Skin epidermis (tissue), 12 donors: ENCODE results near the gene DAPP1.
"Not testable (repeated sequence)": the region's sequence is repeated elsewhere in the genome, so short reads cannot be mapped to it uniquely, and the experiment has no call there.

Experiments used
- H3K27ac ChIP-seq, 21 experiments: fragments of 200-600 bp; sonication (generic) in 11 of 21; one replicate each; pipeline ENCODE4 v1.5.0; 2020; ENCODE audit warnings: mild to moderate bottlenecking in 3 of 21, inconsistent platforms in 2 of 21, moderate library complexity in 2 of 21
- H3K4me3 ChIP-seq, 7 experiments: fragments of 200-600 bp; sonication (generic) in 2 of 7; one replicate each; pipeline ENCODE4 v1.5.0; 2020; ENCODE audit warnings: inconsistent platforms in 2 of 7, mild to moderate bottlenecking in 2 of 7, moderate library complexity in 1 of 7

DAPP1 gene

GRCh38 chr4:99821918-99822503 lies 5.4 kb downstream of the DAPP1 start:
- no peak overlapping the region for H3K4me3 ChIP-seq
- H3K27ac ChIP-seq: peak overlapping the region in 2 of 21 experiments; percentile 24 to 26

- H3K27ac ChIP-seq: no peak overlapping the region
- no peak overlapping the region for H3K4me3 ChIP-seq
Observed at GRCh38 chr4:99822734-99823133, 6.1 kb downstream of the DAPP1 start.

- no peak overlapping the region for H3K4me3 ChIP-seq
- H3K27ac ChIP-seq: peak overlapping the region in 1 of 21 experiments; percentile 45
Observed at GRCh38 chr4:99824070-99824599, 7.5 kb downstream of the DAPP1 start.

DNA sequence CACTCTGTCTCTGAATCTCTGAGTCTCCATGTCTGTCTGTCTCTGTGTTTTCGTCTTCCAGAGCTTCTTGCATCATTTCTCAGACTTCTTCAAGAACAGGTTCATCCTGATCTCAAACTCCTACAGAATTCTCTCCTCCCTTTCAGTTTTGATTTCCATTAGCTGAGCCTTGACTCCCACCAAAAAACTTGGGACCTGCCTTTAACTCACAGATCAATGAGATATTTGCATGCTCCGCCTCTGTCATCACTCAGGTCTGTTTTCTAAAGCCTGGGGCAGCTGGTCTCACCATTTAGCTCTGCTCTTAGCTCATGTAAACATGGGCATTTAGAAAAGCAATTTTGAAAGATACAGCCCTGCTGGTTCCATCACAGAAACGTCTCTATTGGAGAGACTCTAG lies 8.6 kb downstream of the DAPP1 start:
- peak overlapping the region in 3 of 21 experiments; percentile 34 to 60 (median 45) for H3K27ac ChIP-seq
- H3K4me3 ChIP-seq: no peak overlapping the region

- no peak overlapping the region for H3K4me3 ChIP-seq
- H3K27ac ChIP-seq: no peak overlapping the region
Observed at GRCh38 chr4:99826016-99826415, 9.4 kb downstream of the DAPP1 start.

GRCh38 chr4:99827454-99827853 lies 10.8 kb downstream of the DAPP1 start:
- H3K27ac ChIP-seq: no peak overlapping the region
- no peak overlapping the region for H3K4me3 ChIP-seq

DNA sequence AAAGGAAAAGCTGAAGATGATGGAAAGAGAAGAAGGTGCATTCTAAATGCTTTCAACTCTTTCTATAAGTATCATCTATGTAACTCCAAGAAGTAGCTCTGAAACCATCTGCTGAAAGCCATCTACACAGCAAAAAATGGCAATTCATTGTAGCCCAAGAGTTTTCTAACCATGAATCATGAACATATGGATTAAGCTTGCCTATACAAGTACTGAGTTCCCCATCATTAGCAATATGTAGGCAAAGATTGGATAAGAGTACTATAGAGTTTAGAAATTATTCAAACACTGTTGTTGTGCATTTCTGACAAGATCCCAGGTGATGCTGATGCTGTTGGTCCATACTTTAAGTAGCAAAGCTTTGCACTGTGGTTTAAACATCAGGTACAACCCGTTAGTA lies 11.2 kb downstream of the DAPP1 start:
- H3K27ac ChIP-seq: no peak overlapping the region

GRCh38 chr4:99828477-99828876 lies 11.8 kb downstream of the DAPP1 start:
- H3K4me3 ChIP-seq: no peak overlapping the region
- no peak overlapping the region for H3K27ac ChIP-seq

More for the DNA sequence above, 11.2 kb downstream of the DAPP1 start:
- no peak overlapping the region for H3K4me3 ChIP-seq

GRCh38 chr4:99830051-99830450 lies 13.4 kb downstream of the DAPP1 start:
- not testable (repeated sequence) for H3K4me3 ChIP-seq, H3K27ac ChIP-seq

DNA sequence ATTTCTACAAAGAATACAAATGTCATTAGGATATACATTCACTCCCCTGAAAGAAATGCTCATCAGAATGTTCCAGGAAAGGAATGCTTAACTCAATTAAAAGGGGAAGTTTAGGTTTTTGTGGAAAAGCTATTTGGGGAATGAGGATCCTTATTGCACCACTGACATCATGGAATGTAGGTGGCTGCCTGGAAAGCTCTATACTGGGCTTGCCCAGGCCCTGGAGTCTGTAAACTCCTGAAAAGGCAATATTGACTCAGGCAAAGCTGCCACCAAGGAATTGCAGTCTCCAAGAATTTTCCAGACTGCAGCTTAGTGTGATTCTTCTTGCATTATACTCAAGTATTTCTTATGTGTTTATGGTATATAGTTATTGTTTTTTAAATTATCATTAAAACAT lies 15.7 kb downstream of the DAPP1 start:
- H3K27ac ChIP-seq: no peak overlapping the region
- no peak overlapping the region for H3K4me3 ChIP-seq

- Histone ChIP-seq H3K4me3 (no peak overlapping the region), H3K27ac (no peak overlapping the region)
Observed at GRCh38 chr4:99832758-99833157, 16.1 kb downstream of the DAPP1 start.

DNA sequence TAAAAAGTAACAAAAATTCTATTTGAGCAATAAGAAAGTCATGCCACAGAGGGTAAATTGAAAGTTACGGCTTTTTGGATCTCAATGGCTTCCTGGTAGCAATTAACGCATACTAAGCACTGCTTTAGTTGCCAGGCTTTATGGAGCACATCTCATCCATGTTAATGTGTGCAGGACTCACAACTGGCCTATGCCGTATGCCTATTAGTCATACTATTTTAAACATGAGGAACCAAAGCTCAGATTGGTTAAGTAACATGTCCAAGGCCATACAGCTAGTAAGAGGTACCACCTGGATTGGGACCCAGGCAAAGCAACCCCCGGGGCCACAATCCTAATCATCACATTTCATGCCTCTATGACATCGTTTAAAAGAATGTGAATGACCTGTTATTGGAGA lies 17.1 kb downstream of the DAPP1 start:
- no peak overlapping the region for H3K27ac ChIP-seq

GRCh38 chr4:99834569-99834968 lies 17.9 kb downstream of the DAPP1 start:
- no peak overlapping the region for H3K27ac ChIP-seq
- no peak overlapping the region for H3K4me3 ChIP-seq

More for the DNA sequence above, 17.1 kb downstream of the DAPP1 start:
- H3K4me3 ChIP-seq: no peak overlapping the region

DNA sequence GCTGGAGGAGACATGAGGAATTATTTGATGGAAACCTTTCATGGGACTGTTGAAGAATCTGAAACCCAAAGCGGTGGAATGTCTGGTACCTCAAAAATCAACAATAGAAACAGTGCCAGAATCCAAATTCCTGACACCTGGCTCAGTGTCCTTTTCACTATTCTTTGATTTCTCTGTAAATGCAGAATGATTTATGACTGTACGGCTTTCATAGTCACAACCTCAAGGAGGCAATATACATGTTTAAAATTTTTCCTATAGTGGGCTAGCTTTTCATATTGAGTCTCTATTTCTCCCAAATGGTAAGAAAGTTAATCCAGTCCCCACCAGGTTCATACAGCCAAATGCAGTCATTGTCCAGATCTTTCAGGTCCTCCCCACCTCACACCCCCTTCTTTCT lies 19.3 kb downstream of the DAPP1 start:
- Histone ChIP-seq H3K27ac (no peak overlapping the region), H3K4me3 (no peak overlapping the region)

GRCh38 chr4:99838927-99839326 lies 22.3 kb downstream of the DAPP1 start:
- no peak overlapping the region for H3K27ac ChIP-seq
- no peak overlapping the region for H3K4me3 ChIP-seq

DNA sequence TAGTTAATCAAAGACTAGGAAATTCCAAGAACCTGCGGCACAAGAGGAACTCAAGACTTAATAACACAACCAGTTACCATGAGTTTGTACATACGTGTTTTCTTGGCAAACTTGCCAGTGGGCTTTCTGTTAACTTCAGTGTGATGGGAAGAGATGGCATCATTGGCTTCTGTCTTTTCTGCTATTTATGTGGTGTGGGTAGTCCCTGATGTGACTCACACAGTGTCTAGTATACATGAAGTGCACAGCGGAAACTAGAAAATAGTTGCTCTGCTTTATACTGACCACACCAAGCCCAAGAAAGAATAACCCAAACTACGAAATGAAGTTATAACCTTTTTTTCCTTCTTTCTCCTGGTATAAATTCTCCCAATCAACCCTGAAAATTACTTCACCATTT lies 24.5 kb downstream of the DAPP1 start:
- no peak overlapping the region for H3K4me3 ChIP-seq
- no peak overlapping the region for H3K27ac ChIP-seq

DNA sequence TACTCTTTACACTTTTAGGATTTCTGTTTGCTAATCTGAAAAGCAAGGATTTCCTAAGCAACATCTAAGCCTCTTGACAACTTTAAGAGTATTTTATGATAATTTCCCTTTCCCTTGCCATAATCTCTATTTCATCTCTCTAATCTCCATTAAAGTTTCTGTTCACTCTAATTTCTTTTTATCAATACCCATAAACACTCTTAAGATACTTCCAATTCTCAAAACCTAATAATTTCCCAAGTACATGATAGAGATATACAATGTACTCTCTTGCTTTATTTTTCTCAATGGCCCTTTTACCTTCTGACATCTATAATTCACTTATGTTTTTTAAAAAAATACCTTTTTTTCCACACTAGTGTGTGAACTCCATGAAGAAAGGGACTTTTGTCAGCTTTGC lies 26.8 kb downstream of the DAPP1 start:
- Histone ChIP-seq H3K27ac (no peak overlapping the region), H3K4me3 (no peak overlapping the region)

DNA sequence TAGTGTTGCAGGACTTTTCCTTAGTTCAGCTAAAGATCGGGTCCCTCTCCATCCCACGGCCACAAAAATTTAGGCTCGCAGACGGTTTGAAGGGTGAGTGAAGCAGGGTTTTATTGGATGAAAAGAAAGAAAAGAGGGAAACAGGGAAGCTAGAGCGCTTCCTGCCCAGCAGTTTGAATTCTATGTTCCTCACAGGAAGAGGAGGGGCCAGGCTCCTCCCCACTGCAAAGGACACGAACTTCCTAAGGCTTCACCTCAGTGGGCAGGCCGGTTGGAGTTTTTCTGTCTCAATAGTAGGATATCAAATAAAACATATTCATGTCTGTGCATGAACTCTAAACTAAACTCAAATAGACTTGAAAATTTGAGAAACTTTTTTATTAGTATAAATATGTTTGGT lies 27.4 kb downstream of the DAPP1 start:
- H3K4me3 ChIP-seq: no peak overlapping the region
- no peak overlapping the region for H3K27ac ChIP-seq

GRCh38 chr4:99845179-99845578 lies 28.6 kb downstream of the DAPP1 start:
- Histone ChIP-seq H3K27ac (peak overlapping the region in 1 of 21 experiments; percentile 33), H3K4me3 (no peak overlapping the region)

DNA sequence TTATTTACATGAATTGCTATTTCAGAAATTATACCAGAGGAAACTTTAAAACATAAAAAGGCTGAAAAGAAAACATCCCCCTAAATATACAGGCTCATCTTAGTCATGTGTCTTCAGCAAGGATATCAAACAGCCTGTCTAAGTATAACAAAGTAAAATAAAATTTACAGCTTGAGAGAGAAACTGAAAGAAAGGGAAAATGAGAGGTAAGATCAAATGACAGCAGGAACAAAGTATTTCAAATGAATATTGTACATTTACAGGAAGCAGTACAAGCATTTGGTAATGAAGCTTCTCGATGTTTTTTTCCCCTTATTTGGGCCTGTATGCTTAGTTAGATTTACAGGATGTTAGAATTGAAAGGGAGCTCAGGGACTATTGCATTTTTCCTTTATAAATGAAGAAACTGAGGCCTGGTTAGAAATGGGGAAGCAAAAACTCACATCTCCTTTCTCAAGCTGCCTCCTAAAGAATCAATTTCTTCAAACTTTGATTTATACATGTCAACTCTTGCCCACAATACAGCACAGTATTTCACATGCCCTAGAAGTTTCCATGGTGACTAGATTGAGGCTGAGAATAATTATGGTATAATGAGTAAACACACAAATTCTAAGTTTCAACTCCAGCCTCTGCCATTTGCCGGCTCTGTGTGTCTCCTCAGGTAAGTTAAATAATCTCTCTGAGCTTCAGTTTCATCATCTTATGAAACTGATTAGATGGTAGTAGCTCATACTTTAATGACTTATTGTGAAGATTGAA lies 29.3 kb downstream of the DAPP1 start:
- peak overlapping the region in 3 of 21 experiments; percentile 11 to 43 (median 35) for H3K27ac ChIP-seq

GRCh38 chr4:99846891-99847290 lies 30.3 kb downstream of the DAPP1 start:
- H3K4me3 ChIP-seq: no peak overlapping the region
- H3K27ac ChIP-seq: peak overlapping the region in 6 of 21 experiments; percentile 1 to 43 (median 8)

More for the DNA sequence above, 29.3 kb downstream of the DAPP1 start:
- no peak overlapping the region for H3K4me3 ChIP-seq
